Activated CD8-positive, alpha-beta memory T cell treated with anti-CD3 and anti-CD28 coated beads for 36 hours (primary cell): Measurements from ENCODE around the gene ZP1. TPM values are rescaled to one million over a fixed set of nuclear protein-coding genes. Genes with fewer than 3 reads are reported as not detected.
"Not testable (repeated sequence)": the region's sequence is repeated elsewhere in the genome, so short reads cannot be mapped to it uniquely, and the experiment has no call there.

Experiments
- CTCF ChIA-PET: fragments of 350-600 bp; sonication (Branson Sonifier 250); formaldehyde crosslinking; loops from one replicate; lab custom pipeline; 2021; ENCODE audit warnings: antibody characterized with exemption; lab: Charles Lee
- POLR2A ChIA-PET: fragments of 350-600 bp; sonication (Branson Sonifier 250); formaldehyde crosslinking; loops from one replicate; lab custom pipeline; 2021; ENCODE audit warnings: antibody characterized with exemption; lab: Charles Lee
- total RNA-seq, 2 experiments: library from RNA; stranded (reverse); gene quantifications; one replicate each; pipeline ENCODE4 v1.2.3, GENCODE V29; 2021

The ZP1 gene
- total RNA-seq, 2 experiments from 2014 or later: not detected

GRCh38 chr11:60895687-60896086, 28.3 kb downstream of the ZP1 start:
- POLR2A ChIA-PET: no interaction called here

GRCh38 chr11:60897496-60897895, 30.2 kb downstream of the ZP1 start:
- POLR2A ChIA-PET: no interaction called here
- CTCF ChIA-PET: interaction anchor here (0.9 to 2.0 kb wide), 3 partner anchors 65 to 67 kb away, joined by 3 to 7 read pairs (median 3); no protein-coding TSS in a partner anchor

More at GRCh38 chr11:60895687-60896086, 28.3 kb downstream of the ZP1 start:
- CTCF ChIA-PET: interaction anchor here (0.6 to 2.0 kb wide), 2 partner anchors 18 to 65 kb away, joined by 3 to 7 read pairs; no protein-coding TSS in a partner anchor

GRCh38 chr11:60899046-60899936, 31.9 kb downstream of the ZP1 start:
- CTCF ChIA-PET: interaction anchor here (0.8 to 6.4 kb wide), 16 partner anchors 9 to 71 kb away, joined by 3 to 40 read pairs (median 4); partner anchors contain the start of gene TMEM109
- POLR2A ChIA-PET: interaction anchor here (0.6 kb wide), 1 partner anchor 492 kb away, joined by 3 read pairs; no protein-coding TSS in a partner anchor

- ChIA-PET POLR2A (interaction anchor here (0.6 kb wide), 1 partner anchor 491 kb away, joined by 3 read pairs; no protein-coding TSS in a partner anchor), CTCF (interaction anchor here (0.9 to 6.4 kb wide), 13 partner anchors 10 to 71 kb away, joined by 3 to 40 read pairs (median 4); partner anchors contain the start of gene TMEM109)
Measured at GRCh38 chr11:60899977-60900376, 32.6 kb downstream of the ZP1 start.

GRCh38 chr11:60900673-60901404, 33.5 kb downstream of the ZP1 start:
- POLR2A ChIA-PET: no interaction called here

GRCh38 chr11:60902625-60903024, 35.3 kb downstream of the ZP1 start:
- POLR2A ChIA-PET: no interaction called here
- CTCF ChIA-PET: interaction anchor here (6.4 kb wide), 1 partner anchor 71 kb away, joined by 40 read pairs; no protein-coding TSS in a partner anchor

More at GRCh38 chr11:60900673-60901404, 33.5 kb downstream of the ZP1 start:
- CTCF ChIA-PET: interaction anchor here (1.4 to 6.4 kb wide), 4 partner anchors 11 to 286 kb away, joined by 3 to 40 read pairs (median 14); partner anchors contain the start of gene TMEM109

GRCh38 chr11:60905047-60905446, 37.7 kb downstream of the ZP1 start:
- ChIA-PET CTCF (interaction anchor here (0.7 to 6.4 kb wide), 4 partner anchors 17 to 74 kb away, joined by 3 to 40 read pairs (median 4); no protein-coding TSS in a partner anchor), POLR2A (interaction anchor here (2.3 kb wide), 1 partner anchor 10 kb away, joined by 19 read pairs; the partner anchor contains the start of gene TMEM109)

- ChIA-PET CTCF (interaction anchor here (0.7 to 2.2 kb wide), 4 partner anchors 18 to 130 kb away, joined by 3 to 5 read pairs (median 4); no protein-coding TSS in a partner anchor), POLR2A (interaction anchor here (0.6 to 2.3 kb wide), 2 partner anchors 9 to 186 kb away, joined by 4 to 19 read pairs; partner anchors contain the start of gene TMEM109)
Measured at GRCh38 chr11:60905551-60906113, 38.3 kb downstream of the ZP1 start.

- ChIA-PET CTCF (interaction anchor here (1.0 to 2.2 kb wide), 5 partner anchors 9 to 146 kb away, joined by 3 to 5 read pairs (median 4); no protein-coding TSS in a partner anchor), POLR2A (interaction anchor here (0.6 to 2.3 kb wide), 2 partner anchors 8 to 186 kb away, joined by 4 to 19 read pairs; partner anchors contain the start of gene TMEM109)
Measured at GRCh38 chr11:60906132-60906972, 39.0 kb downstream of the ZP1 start, which contains the start of gene PRPF19. Gene PRPF19, minus strand, starts transcription at chr11:60906585. Its CDS starts 203 bp downstream, at chr11:60906382.

GRCh38 chr11:60908803-60909202, 41.5 kb downstream of the ZP1 start:
- ChIA-PET CTCF (no interaction called here), POLR2A (interaction anchor here (0.6 kb wide), 1 partner anchor 220 kb away, joined by 4 read pairs; no protein-coding TSS in a partner anchor)

- CTCF ChIA-PET, POLR2A ChIA-PET: not testable (repeated sequence)
Measured at GRCh38 chr11:60909680-60910280, 42.4 kb downstream of the ZP1 start.

- ChIA-PET CTCF (no interaction called here), POLR2A (no interaction called here)
Measured at GRCh38 chr11:60910281-60910687, 42.9 kb downstream of the ZP1 start.

GRCh38 chr11:60910711-60911380, 43.5 kb downstream of the ZP1 start:
- ChIA-PET POLR2A (no interaction called here), CTCF (interaction anchor here (1.5 kb wide), 1 partner anchor 12 kb away, joined by 3 read pairs; no protein-coding TSS in a partner anchor)

- ChIA-PET CTCF (interaction anchor here (0.7 to 1.5 kb wide), 2 partner anchors 13 to 540 kb away, joined by 3 read pairs; no protein-coding TSS in a partner anchor), POLR2A (no interaction called here)
Measured at GRCh38 chr11:60912223-60912850, 45.0 kb downstream of the ZP1 start.

- ChIA-PET POLR2A (interaction anchor here (1.1 to 2.9 kb wide), 2 partner anchors 7 to 199 kb away, joined by 3 to 19 read pairs; partner anchors contain the start of gene PRPF19), CTCF (interaction anchor here (0.6 to 3.1 kb wide), 2 partner anchors 12 to 210 kb away, joined by 3 to 24 read pairs; no protein-coding TSS in a partner anchor)
Measured at GRCh38 chr11:60912851-60913528, 45.6 kb downstream of the ZP1 start.
